WTC11 (cell line): ENCODE data around the gene ASZ1. TPM values are rescaled to one million over a fixed set of nuclear protein-coding genes. Genes with fewer than 3 reads are reported as not detected.

Experiments
- ATAC-seq: fragments of 200-7000 bp; cut with Tn5 transposase; 2 replicates; pipeline ENCODE4 v1.10.0; 2021; ENCODE audit warnings: mild to moderate bottlenecking, moderate library complexity
- CTCF ChIA-PET: fragments of 300-600 bp; sonication (Branson Sonifier 250); formaldehyde crosslinking; loops from one replicate; lab custom pipeline; 2021; ENCODE audit warnings: antibody characterized with exemption; lab: Charles Lee
- POLR2A ChIA-PET: fragments of 350-600 bp; sonication (Branson Sonifier 250); formaldehyde crosslinking; loops from one replicate; lab custom pipeline; 2021; ENCODE audit warnings: antibody characterized with exemption; lab: Charles Lee
- DNase-seq: peaks from one replicate; pipeline ENCODE4 v3.0.0; 2021; ENCODE audit warnings: low spot score
- H3K27ac Mint-ChIP-seq: 2 replicates; pipeline ENCODE4 v1.8.0; 2021; ENCODE audit warnings: mixed read lengths
- H3K27me3 Mint-ChIP-seq: 2 replicates; pipeline ENCODE4 v1.8.0; 2021; ENCODE audit warnings: low read depth, mild to moderate bottlenecking, moderate library complexity, mixed read lengths
- H3K36me3 Mint-ChIP-seq: 2 replicates; pipeline ENCODE4 v1.8.0; 2021; ENCODE audit warnings: mixed read lengths
- H3K4me1 Mint-ChIP-seq: 2 replicates; pipeline ENCODE4 v1.8.0; 2022; ENCODE audit warnings: mixed read lengths
- H3K4me3 Mint-ChIP-seq: 2 replicates; pipeline ENCODE4 v1.8.0; 2021; ENCODE audit warnings: mild to moderate bottlenecking, moderate library complexity, mixed read lengths
- H3K9me3 Mint-ChIP-seq: 2 replicates; pipeline ENCODE4 v1.8.0; 2021; ENCODE audit warnings: mixed read lengths
- ATF1 ChIP-seq: sonication (generic); formaldehyde crosslinking; IDR thresholded peaks from 2 replicates; pipeline ENCODE4 v1.8.1; 2023; ENCODE audit warnings: mild to moderate bottlenecking, moderate library complexity, missing genetic modification reagents
- CREB1 ChIP-seq: sonication (generic); formaldehyde crosslinking; IDR thresholded peaks from 2 replicates; pipeline ENCODE4 v1.8.0; 2023; ENCODE audit warnings: mild to moderate bottlenecking, missing genetic modification reagents
- EMX1 ChIP-seq: fragments of 250-450 bp; sonication (Bioruptor Pico); IDR thresholded peaks from 2 replicates; pipeline ENCODE4 v1.8.0; 2021; ENCODE audit warnings: mild to moderate bottlenecking
- FOXK1 ChIP-seq: sonication (generic); formaldehyde crosslinking; IDR thresholded peaks from 2 replicates; pipeline ENCODE4 v1.8.0; 2022; ENCODE audit warnings: mild to moderate bottlenecking, moderate library complexity, missing genetic modification reagents
- GABPB1 ChIP-seq: sonication (generic); formaldehyde crosslinking; IDR thresholded peaks from 2 replicates; pipeline ENCODE4 v1.8.1; 2023; ENCODE audit warnings: mild to moderate bottlenecking, missing genetic modification reagents
- GRHL2 ChIP-seq: fragments of 250-450 bp; sonication (Bioruptor Pico); IDR thresholded peaks from 2 replicates; pipeline ENCODE4 v1.8.0; 2022; ENCODE audit warnings: mild to moderate bottlenecking, moderate library complexity; ENCODE audit not compliant: insufficient replicate concordance, severe bottlenecking
- MYBL2 ChIP-seq: sonication (generic); formaldehyde crosslinking; IDR thresholded peaks from 2 replicates; pipeline ENCODE4 v1.8.1; 2023; ENCODE audit warnings: mild to moderate bottlenecking, moderate library complexity, missing genetic modification reagents
- NFE2L1 ChIP-seq: sonication (generic); formaldehyde crosslinking; IDR thresholded peaks from 2 replicates; pipeline ENCODE4 v1.8.1; 2023; ENCODE audit warnings: missing genetic modification reagents
- NFYB ChIP-seq: sonication (generic); formaldehyde crosslinking; conservative IDR thresholded peaks from 2 replicates; pipeline ENCODE4 v1.8.0; 2022; ENCODE audit warnings: low read depth, missing genetic modification reagents
- SMAD3 ChIP-seq: sonication (generic); formaldehyde crosslinking; IDR thresholded peaks from 2 replicates; pipeline ENCODE4 v1.8.0; 2022; ENCODE audit warnings: missing genetic modification reagents, mild to moderate bottlenecking, borderline replicate concordance
- SP1 ChIP-seq: sonication (generic); formaldehyde crosslinking; conservative IDR thresholded peaks from 2 replicates; pipeline ENCODE4 v1.8.1; 2022; ENCODE audit warnings: missing genetic modification reagents
- TEAD4 ChIP-seq: sonication (generic); formaldehyde crosslinking; IDR thresholded peaks from 2 replicates; pipeline ENCODE4 v1.8.0; 2022; ENCODE audit warnings: mild to moderate bottlenecking, missing genetic modification reagents
- ZBTB21 ChIP-seq: sonication (generic); formaldehyde crosslinking; IDR thresholded peaks from 2 replicates; pipeline ENCODE4 v1.8.1; 2023; ENCODE audit warnings: mild to moderate bottlenecking, missing genetic modification reagents, borderline replicate concordance
- ZBTB43 ChIP-seq: sonication (generic); formaldehyde crosslinking; IDR thresholded peaks from 2 replicates; pipeline ENCODE4 v1.8.1; 2023; ENCODE audit warnings: mild to moderate bottlenecking, missing genetic modification reagents
- ZNF138 ChIP-seq: sonication (generic); formaldehyde crosslinking; conservative IDR thresholded peaks from 2 replicates; pipeline ENCODE4 v1.8.1; 2022; ENCODE audit warnings: mild to moderate bottlenecking, moderate library complexity, missing genetic modification reagents
- ZNF281 ChIP-seq: sonication (generic); formaldehyde crosslinking; IDR thresholded peaks from 2 replicates; pipeline ENCODE4 v1.8.0; 2023; ENCODE audit warnings: mild to moderate bottlenecking, missing genetic modification reagents
- ZNF512 ChIP-seq: sonication (generic); formaldehyde crosslinking; IDR thresholded peaks from 2 replicates; pipeline ENCODE4 v1.8.1; 2022; ENCODE audit warnings: missing genetic modification reagents, borderline replicate concordance
- ZNF532 ChIP-seq: fragments of 250-450 bp; sonication (Bioruptor Pico); IDR thresholded peaks from 2 replicates; pipeline ENCODE4 v1.9.0; 2021; ENCODE audit warnings: mild to moderate bottlenecking, borderline replicate concordance
- total RNA-seq: library from RNA; stranded (reverse); gene quantifications from 3 replicates; pipeline ENCODE4 v1.2.3, GENCODE V29; 2021

The ASZ1 gene
- total RNA-seq, 1 experiment from 2014 or later: not detected

GRCh38 chr7:117362294-117362888 is 64.9 kb downstream of the ASZ1 start:
- Mint-ChIP-seq H3K27me3 (no peaks in the 10 kb centered on the region), H3K36me3 (no peaks in the 10 kb centered on the region), H3K4me3 (no peak overlapping the region), H3K9me3 (no peaks in the 10 kb centered on the region), H3K4me1 (no peaks in the 10 kb centered on the region; the same call in 1 of the 2 replicates), H3K27ac (no peak overlapping the region)
- POLR2A ChIA-PET: no interaction called here
- no peak for DNase-seq
- TF ChIP-seq NFE2L1 (CRISPR knock-in tag): no peak
- TF ChIP-seq ZNF138 (CRISPR knock-in tag): no peak
- TF ChIP-seq CREB1 (CRISPR knock-in tag): no peak
- no peak for TF ChIP-seq SMAD3 (CRISPR knock-in tag)
- no peak for TF ChIP-seq TEAD4 (CRISPR knock-in tag)
- TF ChIP-seq ATF1: no peak
- no peak for TF ChIP-seq SP1
- TF ChIP-seq ZNF532 (CRISPR knock-in tag): no peak
- TF ChIP-seq FOXK1 (CRISPR knock-in tag): no peak
- TF ChIP-seq NFYB (CRISPR knock-in tag): no peak
- no peak for TF ChIP-seq ZNF512 (CRISPR knock-in tag)
- no peak for TF ChIP-seq ZBTB43 (CRISPR knock-in tag)
- CTCF ChIA-PET: no interaction called here
- ATAC-seq: no peak

- Mint-ChIP-seq H3K4me3 (no peak overlapping the region), H3K27me3 (no peaks in the 10 kb centered on the region; the same call in 1 of the 2 replicates), H3K9me3 (no peaks in the 10 kb centered on the region), H3K27ac (no peak overlapping the region), H3K4me1 (no peaks in the 10 kb centered on the region), H3K36me3 (no peaks in the 10 kb centered on the region)
- no peak for ATAC-seq
- POLR2A ChIA-PET: no interaction called here
- TF ChIP-seq EMX1 (no peak), ZBTB21 (CRISPR knock-in tag) (no peak), GABPB1 (CRISPR knock-in tag) (no peak), ZNF281 (CRISPR knock-in tag) (no peak), MYBL2 (CRISPR knock-in tag) (no peak), TEAD4 (CRISPR knock-in tag) (no peak), GRHL2 (CRISPR knock-in tag) (no peak)
- DNase-seq: no peak
- CTCF ChIA-PET: no interaction called here
These were observed 77.3 kb downstream of the ASZ1 start for GRCh38 chr7:117350027-117350426.
